Ishikawa (cell line): Measurements from ENCODE around the gene ST14.

Source experiments
- EGR1 ChIP-seq: IDR thresholded peaks from 2 replicates; pipeline ENCODE4 v1.6.1; 2012
- EP300 ChIP-seq: IDR thresholded peaks from 2 replicates; pipeline ENCODE4 v1.6.1; 2012; ENCODE audit warnings: borderline replicate concordance
- NFIC ChIP-seq: IDR thresholded peaks from 2 replicates; pipeline ENCODE4 v1.6.1; 2012
- TF ChIP-seq, protein P1 (sequence below): IDR thresholded peaks from 2 replicates; pipeline ENCODE4 v1.6.1; 2012

DNA sequence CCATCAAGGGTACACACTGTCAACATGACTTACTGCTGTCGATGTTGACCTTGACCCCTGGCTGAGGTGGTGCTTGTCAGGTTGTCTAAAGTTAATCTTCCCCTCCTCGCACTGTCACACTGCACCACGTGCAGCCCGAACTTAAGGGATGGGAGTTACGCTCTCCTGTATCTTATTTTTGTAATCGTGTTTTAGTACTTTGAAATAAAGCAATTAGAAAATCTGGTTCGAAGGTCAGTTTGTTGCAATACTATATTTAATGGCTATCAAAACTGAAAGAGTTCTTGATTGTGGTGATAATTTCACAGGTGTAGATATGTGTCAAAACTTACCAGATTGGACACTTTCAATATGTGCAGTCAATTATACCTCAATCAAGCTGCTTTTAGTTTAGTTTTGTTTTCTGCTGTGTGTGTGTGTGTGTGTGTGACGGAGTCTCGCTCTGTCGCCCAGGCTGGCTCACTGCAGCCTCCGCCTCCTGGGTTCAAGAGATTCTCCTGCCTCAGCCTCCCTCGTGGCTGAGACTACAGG lies 10.7 kb upstream of the ST14 start:
- TF ChIP-seq EP300, result no peak
- TF ChIP-seq, protein P1, sequence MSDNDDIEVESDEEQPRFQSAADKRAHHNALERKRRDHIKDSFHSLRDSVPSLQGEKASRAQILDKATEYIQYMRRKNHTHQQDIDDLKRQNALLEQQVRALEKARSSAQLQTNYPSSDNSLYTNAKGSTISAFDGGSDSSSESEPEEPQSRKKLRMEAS, result no peak
- no peak for TF ChIP-seq NFIC
- no peak for TF ChIP-seq EGR1
